HG03039 (cell line): Measurements from ENCODE around the gene LMBRD1.
"Not testable (repeated sequence)": the region's sequence is repeated elsewhere in the genome, so short reads cannot be mapped to it uniquely, and the experiment has no call there.

Experiments
- ATAC-seq: cut with Tn5 transposase; IDR thresholded peaks from one replicate; pipeline ENCODE4 v1.9.1; 2021; ENCODE audit warnings: mild to moderate bottlenecking, moderate library complexity; ENCODE audit not compliant: unreplicated experiment

LMBRD1 gene

GRCh38 chr6:69798796-69799195 lies 2.0 kb upstream of the LMBRD1 start:
- not testable (repeated sequence) for ATAC-seq

DNA sequence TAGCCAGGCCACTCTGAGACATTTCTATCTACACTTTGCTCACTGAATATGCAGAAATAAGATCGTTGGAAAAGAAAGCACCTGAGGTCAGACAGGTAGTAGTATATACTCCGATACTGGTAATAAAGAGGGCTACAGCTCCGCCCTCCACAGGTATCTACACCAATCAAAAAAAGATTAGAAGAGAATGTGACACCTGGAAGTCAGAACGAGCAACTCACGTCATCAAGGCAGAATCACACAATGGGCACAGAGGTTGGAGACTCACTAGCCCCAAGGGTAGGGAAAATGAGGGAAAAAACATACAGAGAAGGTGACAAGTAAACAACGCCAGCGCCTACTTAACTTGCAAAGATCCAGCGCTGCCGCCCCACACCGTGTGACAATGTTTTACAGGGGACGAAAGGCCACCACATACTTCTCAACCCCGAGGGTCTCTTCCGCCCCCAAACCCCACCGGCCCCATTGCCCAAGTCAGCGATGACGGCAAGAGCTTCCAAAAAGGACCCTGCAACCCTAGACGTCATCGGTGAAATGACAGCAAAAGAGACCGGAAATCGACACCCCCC lies 653 bp downstream of the LMBRD1 start:
- no peak for ATAC-seq

DNA sequence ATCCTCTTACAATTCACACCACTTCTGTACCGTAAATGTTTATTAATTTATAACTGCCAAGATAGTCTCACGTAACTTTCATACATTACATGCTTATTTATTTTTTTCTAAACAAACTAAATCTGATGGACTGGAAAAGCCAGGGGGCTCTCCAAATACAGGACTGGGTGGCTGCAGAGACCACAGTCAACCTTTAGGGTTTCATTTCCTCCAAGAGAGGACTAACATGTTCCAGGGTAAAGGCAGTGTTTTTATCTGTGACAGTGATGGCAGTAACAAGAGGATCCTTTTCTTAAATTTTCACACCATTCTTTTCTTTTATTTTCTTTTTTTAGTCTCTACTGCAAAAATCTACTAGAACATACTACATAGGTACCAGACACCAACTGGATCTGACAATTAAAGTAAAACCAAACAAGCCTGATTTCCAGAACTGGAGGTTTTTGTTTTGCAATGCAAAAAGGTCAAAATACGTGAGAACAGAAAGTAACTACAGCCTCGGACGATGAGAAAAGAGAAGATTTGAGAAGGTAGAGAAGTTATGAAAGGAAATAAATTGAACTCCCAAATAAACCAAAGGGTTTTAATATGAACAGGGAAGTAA lies 1.2 kb downstream of the LMBRD1 start:
- ATAC-seq = peak; percentile 30

DNA sequence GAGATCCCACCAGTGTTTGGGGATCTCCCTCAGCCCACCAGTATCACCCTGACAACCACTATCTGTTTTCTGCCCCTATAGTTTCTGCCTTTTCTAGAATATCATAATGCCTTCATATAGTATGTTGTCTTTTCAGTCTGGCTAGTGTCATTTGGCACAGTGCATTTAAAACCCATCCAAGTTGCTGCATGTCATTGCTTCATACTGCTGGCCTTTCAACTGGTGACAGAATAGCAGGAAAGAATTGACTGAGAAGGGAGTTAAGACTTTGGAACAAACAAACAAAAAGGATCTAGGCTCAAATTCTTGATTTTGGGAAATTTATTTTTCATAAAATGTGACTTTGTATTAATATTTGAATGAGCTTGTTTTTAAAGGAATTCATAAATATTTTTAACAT lies 4.5 kb downstream of the LMBRD1 start:
- ATAC-seq = no peak

DNA sequence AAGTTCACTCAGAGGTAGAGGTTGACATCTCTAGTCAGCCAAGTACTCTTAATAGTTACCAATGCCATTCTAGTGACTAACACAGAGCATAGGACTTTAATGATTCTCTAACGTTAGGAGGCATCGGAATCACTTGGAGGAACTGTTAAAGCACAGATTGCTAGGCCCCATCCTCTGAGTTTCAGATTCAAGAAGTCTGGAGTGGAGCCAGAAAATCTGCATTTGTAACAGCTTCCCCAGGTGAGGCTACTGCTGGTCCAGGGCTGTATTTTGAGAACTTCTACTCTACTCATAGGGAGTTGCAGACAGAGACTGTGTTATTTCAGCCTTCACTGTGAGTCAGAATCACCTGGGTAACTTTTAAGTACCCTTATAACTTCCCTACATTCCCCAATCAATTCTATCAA lies 5.7 kb downstream of the LMBRD1 start:
- ATAC-seq = no peak

GRCh38 chr6:69790629-69791028 lies 6.2 kb downstream of the LMBRD1 start:
- no peak for ATAC-seq

DNA sequence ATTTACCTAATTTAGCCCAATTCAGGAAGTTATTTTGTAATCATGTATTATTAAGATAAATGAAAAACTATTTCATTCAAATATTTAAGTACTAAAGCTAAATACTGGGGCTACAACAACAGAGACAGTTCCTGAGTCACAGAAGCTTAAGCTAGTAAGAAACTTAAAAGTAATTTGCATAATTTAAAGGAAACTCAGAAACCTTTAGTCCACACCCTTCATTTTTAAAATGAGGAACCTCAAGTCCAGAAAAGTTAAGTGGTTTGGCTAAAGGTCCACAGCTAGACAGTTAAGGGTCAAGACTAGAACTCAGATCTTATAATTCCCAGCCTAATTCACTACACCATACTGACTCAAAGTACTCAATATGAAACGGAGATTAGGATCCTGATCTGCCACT lies 7.2 kb downstream of the LMBRD1 start:
- ATAC-seq = peak; percentile 44

- ATAC-seq = not testable (repeated sequence)
Observed at GRCh38 chr6:69787436-69787835, 9.4 kb downstream of the LMBRD1 start.

DNA sequence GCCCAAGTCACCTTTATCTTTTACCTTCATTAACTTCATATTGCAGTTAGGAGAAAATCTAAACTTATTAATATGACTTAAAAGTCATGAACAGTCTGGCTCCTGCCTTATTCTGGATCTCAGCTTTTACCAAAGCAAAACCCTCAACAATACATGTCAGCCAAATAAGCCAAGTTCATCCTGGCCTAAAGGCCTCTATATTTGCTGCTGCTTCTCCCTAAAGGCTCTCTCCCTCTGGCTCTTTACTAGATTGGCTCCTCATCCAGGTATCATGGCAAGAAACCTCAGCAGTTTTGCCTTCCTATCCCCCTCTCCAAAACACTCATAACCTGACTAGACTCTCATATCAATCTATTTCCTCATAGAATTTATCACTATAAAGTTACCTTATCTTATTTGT lies 11.1 kb downstream of the LMBRD1 start:
- no peak for ATAC-seq

DNA sequence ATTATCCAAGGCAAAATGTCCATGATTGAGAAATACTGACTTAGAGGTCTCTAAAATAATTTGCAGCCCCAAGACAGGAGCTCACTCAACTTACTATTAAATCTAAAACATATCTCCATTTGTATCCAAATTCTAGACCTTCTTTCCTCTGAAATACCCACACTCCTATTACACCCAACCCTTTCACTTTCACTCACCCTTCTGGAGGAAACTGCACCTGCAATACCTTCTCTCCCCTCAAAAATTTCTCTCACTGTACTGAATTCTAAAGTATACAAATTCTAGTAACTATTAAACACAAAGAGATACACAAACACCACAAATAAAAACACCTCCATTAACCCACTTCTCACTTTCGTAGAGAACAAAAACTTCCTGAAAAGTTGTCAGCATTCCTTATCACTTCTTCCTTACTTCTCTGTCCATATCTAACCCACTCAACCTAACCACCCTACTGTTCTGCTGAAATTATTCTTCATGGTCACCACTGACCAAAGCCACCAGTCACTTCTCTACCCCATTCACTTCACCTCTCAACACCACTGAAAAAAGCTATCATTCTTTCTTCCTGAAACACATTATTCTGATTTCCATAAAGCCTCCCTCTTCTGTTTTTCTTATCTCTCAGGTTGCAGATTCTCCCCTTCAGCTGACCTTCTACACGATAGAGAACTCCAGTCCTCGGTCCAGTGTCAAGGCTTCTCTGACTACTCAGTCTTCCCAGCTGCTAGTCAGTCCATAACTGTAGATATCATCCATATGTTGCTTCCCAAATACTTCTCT lies 12.0 kb downstream of the LMBRD1 start:
- peak; percentile 73 for ATAC-seq

DNA sequence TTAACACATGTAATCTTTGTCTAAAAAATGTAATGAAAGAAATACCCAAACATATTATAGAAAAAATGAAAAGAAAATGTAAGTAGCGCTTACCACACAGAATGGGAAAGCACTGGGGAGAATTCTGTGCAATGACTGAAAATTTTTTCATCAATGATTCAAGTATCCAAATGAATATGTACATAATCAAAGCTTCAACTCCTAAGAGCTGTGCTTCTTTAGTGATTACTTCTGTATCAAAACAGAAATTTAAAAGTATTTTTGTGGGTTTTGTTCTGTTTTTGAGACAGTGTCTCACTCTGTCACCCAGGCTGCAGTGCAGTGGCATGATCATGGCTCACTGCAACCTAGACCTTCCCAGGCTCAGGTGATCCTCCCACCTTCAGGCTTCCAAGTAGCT lies 13.7 kb downstream of the LMBRD1 start:
- no peak for ATAC-seq

GRCh38 chr6:69780585-69781178 lies 16.1 kb downstream of the LMBRD1 start:
- ATAC-seq = no peak

DNA sequence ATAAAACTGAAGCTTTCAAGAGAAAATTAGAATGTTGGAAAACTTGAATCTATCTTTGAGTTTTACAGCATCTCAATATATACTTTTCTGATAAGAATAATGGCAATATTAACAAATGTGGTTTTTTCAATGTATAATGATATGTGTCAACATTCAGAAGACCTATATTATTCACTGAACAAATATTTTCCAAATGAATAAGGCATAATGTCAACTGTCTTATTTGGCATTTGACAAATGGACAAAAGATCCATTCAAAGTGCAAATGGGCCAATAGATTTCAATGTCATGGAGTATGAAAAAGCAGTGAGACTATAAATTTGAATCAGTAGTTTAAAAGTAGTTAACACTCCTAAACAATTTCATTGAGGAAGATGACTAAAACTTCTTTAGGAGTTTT lies 20.9 kb downstream of the LMBRD1 start:
- no peak for ATAC-seq

DNA sequence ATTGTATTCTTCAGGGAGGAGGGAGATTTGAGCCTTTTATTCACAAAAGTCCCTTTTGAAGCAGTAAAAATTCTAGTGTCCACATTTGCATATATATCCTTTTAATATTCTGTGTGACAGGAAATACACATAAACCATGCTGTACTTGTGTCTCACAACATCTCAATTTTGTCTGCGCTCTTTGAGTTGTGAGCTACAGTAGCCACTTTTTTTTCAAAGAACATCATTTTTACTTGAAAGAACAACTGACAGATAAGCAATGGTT lies 21.3 kb downstream of the LMBRD1 start:
- no peak for ATAC-seq

DNA sequence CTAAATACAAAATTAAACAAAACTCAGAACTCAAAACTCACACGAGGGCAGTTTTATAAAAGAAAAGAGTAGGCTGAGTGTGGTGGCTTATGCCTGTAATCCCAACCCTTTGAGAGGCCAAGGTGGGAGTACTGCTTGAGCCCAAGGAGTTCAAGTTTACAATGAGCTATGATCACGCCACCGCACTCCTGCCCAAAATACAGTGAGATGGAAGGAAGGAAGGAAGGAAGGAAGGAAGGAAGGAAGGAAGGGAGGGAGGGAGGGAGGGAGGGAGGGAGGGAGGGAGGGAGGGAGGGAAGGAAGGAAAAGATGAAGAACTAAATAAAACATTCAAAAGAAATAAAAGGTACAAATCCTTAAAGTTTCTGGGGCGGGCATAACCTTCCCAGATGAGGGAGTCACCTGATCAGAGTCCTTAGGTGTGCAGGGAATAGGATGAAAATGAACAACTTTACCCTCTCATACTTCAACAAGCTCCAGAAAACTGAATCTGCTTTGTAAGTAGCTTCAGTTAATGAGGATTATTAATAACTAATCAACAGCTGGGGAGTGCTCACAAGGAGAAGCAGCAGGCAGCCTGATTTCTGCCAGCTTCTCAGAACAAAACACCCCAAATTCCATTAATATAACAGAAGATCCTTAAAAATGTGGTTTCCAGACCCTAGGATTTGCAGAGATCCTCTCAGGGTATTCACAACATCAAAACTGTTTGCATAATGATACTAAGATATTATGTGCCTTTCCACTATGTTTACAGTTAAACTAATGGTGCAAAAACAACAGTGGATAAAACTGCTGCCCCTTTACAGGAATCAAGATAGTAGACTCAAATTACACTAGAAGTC lies 21.8 kb downstream of the LMBRD1 start:
- ATAC-seq = no peak

DNA sequence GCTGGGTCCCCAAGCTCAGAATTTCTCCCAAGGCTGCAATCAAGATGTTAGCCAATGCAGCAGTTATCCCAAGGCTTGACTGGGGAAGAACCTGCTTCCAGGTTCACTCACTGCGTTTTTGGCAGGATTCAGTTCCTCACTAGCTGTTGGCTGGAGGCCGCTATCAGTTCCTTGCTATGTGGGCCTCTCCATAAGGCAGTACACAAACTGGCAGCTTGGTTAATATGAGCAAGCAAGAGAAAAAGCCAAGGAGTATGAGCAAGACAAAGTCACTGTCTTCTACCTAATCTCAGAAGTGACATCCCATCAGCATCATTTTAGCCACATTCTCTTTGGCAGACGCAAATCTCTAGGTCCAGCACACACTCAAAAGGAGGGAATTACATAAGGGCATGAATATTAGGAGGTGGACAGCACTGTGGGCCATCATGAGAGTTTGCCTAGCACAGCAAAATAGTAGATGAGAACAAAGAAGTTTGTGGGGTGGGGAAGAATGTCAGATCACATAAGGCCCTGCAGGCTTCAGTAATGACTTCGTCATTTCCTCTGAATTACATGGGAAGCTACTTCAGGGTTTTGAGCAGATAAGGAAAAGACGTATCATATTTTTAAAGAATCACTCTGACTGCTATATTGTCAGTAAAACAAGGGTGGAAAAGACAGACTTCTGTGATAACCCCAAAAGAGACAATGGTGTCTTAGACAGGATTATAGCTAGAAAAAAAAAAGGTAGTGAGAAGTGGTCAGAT lies 25.5 kb downstream of the LMBRD1 start:
- no peak for ATAC-seq

DNA sequence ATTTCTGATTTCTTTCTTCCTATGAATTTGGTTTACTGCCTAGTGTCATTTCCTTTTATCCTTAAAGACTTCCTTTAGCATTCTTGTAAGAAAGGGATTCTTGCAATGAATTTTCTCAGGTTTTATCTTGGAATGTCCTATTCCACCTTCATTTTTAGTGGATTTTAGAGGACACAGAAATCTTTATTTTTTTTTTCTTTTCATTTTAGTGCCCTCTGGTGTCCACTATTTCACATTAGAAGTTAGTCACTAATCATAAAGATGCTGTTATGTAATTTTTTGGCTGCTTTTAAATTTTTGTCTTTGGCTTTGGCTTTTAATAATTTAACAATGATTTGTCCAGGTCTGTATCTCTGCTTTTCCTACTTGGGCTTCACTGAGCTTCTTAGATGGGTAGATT lies 28.1 kb downstream of the LMBRD1 start:
- no peak for ATAC-seq

DNA sequence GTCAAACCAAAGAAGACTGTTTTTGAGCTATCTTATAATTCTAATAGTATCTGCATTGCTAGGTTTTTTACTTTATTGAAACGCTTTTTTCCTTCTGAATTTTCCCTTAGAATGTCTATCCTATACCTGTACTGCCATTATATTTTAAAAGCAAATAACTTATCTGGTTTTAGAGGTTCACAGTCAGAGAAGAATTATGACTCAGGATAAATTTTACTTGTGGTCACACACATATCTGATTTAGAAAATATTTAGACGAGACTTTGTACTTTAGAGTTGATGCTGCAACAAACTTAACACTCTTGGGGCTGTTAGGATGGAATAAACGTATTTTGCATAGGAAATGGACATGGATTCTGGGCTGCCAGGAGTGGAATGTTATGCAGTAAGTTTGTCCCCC lies 33.0 kb downstream of the LMBRD1 start:
- ATAC-seq = no peak

- ATAC-seq = no peak
Observed at GRCh38 chr6:69761853-69762252, 35.0 kb downstream of the LMBRD1 start.

DNA sequence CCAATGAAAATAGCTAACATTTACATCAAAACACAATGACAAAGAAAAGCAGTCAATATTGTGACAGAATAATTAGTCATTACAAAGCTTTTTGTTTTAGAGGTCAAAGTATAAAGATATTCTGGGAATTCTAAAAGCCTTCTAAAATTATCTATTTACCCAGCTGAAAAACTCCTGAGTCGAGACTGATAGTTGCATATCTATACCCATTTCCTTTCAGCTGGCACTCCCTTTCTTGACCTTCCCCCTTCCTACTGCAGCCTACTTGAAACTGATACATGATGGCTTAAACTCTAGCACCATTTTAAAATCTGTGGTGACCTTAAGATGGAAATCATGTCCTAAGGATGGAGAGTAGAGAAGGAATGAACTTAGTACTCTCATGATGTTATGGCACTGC lies 38.6 kb downstream of the LMBRD1 start:
- ATAC-seq = no peak

GRCh38 chr6:69756907-69757306 lies 39.9 kb downstream of the LMBRD1 start:
- no peak for ATAC-seq
